ENCODE data around the gene ITPKC.

The ITPKC gene

GRCh38 chr19:40684280-40684679 is 32.6 kb upstream of the ITPKC start:
- Histone ChIP-seq H2AFZ (ENCODE audit: low read depth) (no peak overlapping the region), H4K20me1 (ENCODE audit: insufficient read depth) (no peaks in the 10 kb centered on the region), H3K79me2 (ENCODE audit: insufficient read depth, low read depth) (no peaks in the 10 kb centered on the region), H3K4me1 (ENCODE audit: low read depth, poor library complexity, severe bottlenecking) (peaks cover 8% of the 10 kb centered on the region), H3K36me3 (ENCODE audit: insufficient read depth) (no peaks in the 10 kb centered on the region), H3K9ac (no peak overlapping the region), H3K27ac (no peak overlapping the region), H3K27me3 (ENCODE audit: insufficient read depth, low read depth) (no peaks in the 10 kb centered on the region), H3K4me3 (IDR thresholded peaks at IDR 0.05; ENCODE audit: insufficient read depth, low read depth, low read length) (no peak overlapping the region), H3K4me2 (no peak overlapping the region)
- no peak for TF ChIP-seq CTCF (conservative IDR thresholded peaks at IDR 0.05; ENCODE audit: low read depth, low read length)

GRCh38 chr19:40685016-40685526 is 31.8 kb upstream of the ITPKC start:
- H3K27ac ChIP-seq = no peak overlapping the region
- H3K27me3 ChIP-seq (ENCODE audit: insufficient read depth, low read depth) = no peaks in the 10 kb centered on the region
- peaks cover 16% of the 10 kb centered on the region for H3K4me1 ChIP-seq (ENCODE audit: low read depth, poor library complexity, severe bottlenecking)
- no peak overlapping the region for H2AFZ ChIP-seq (ENCODE audit: low read depth)
- H3K36me3 ChIP-seq (ENCODE audit: insufficient read depth) = no peaks in the 10 kb centered on the region
- H4K20me1 ChIP-seq (ENCODE audit: insufficient read depth) = no peaks in the 10 kb centered on the region
- no peak overlapping the region for H3K4me2 ChIP-seq
- H3K4me3 ChIP-seq (IDR thresholded peaks at IDR 0.05; ENCODE audit: insufficient read depth, low read depth, low read length) = no peak overlapping the region
- TF ChIP-seq CTCF (conservative IDR thresholded peaks at IDR 0.05; ENCODE audit: low read depth, low read length) = no peak
- no peak overlapping the region for H3K9ac ChIP-seq
- H3K79me2 ChIP-seq (ENCODE audit: insufficient read depth, low read depth) = 0 out of 2 replicates have a peak, but pooled peaks cover 4% of the 10 kb centered on the region

GRCh38 chr19:40685563-40685962 is 31.3 kb upstream of the ITPKC start:
- H2AFZ ChIP-seq (ENCODE audit: low read depth) = no peak overlapping the region
- no peak overlapping the region for H3K9ac ChIP-seq
- TF ChIP-seq CTCF (conservative IDR thresholded peaks at IDR 0.05; ENCODE audit: low read depth, low read length) = no peak
- no peaks in the 10 kb centered on the region for H3K27me3 ChIP-seq (ENCODE audit: insufficient read depth, low read depth)
- no peak overlapping the region for H3K27ac ChIP-seq
- H3K4me3 ChIP-seq (IDR thresholded peaks at IDR 0.05; ENCODE audit: insufficient read depth, low read depth, low read length) = no peak overlapping the region
- 0 out of 2 replicates have a peak, but pooled peaks cover 5% of the 10 kb centered on the region for H3K79me2 ChIP-seq (ENCODE audit: insufficient read depth, low read depth)
- H3K36me3 ChIP-seq (ENCODE audit: insufficient read depth) = no peaks in the 10 kb centered on the region
- H3K4me1 ChIP-seq (ENCODE audit: low read depth, poor library complexity, severe bottlenecking) = peaks cover 16% of the 10 kb centered on the region
- no peaks in the 10 kb centered on the region for H4K20me1 ChIP-seq (ENCODE audit: insufficient read depth)
- no peak overlapping the region for H3K4me2 ChIP-seq

- TF ChIP-seq CTCF (conservative IDR thresholded peaks at IDR 0.05; ENCODE audit: low read depth, low read length) = no peak
- H3K9ac ChIP-seq = no peak overlapping the region
- H3K4me3 ChIP-seq (IDR thresholded peaks at IDR 0.05; ENCODE audit: insufficient read depth, low read depth, low read length) = no peak overlapping the region
- H3K4me2 ChIP-seq = no peak overlapping the region
- no peaks in the 10 kb centered on the region for H4K20me1 ChIP-seq (ENCODE audit: insufficient read depth)
- H3K27ac ChIP-seq = no peak overlapping the region
- H3K4me1 ChIP-seq (ENCODE audit: low read depth, poor library complexity, severe bottlenecking) = peaks cover 26% of the 10 kb centered on the region
- 0 out of 2 replicates have a peak, but pooled peaks cover 5% of the 10 kb centered on the region for H3K79me2 ChIP-seq (ENCODE audit: insufficient read depth, low read depth)
- H3K27me3 ChIP-seq (ENCODE audit: insufficient read depth, low read depth) = no peaks in the 10 kb centered on the region
- H2AFZ ChIP-seq (ENCODE audit: low read depth) = no peak overlapping the region
- H3K36me3 ChIP-seq (ENCODE audit: insufficient read depth) = no peaks in the 10 kb centered on the region
Observed at GRCh38 chr19:40686882-40687524, 29.9 kb upstream of the ITPKC start.
